NCI-H128 (cell line): Measurements from ENCODE around the gene MRPL19.

Experiments
- DNase-seq: peaks from one replicate; lab custom pipeline; 2025; ENCODE audit not compliant: unreplicated experiment; lab: John Stamatoyannopoulos, UW

MRPL19 gene

GRCh38 chr2:75616406-75616805, 30.2 kb upstream of the MRPL19 start:
- DNase-seq = no peak

DNA sequence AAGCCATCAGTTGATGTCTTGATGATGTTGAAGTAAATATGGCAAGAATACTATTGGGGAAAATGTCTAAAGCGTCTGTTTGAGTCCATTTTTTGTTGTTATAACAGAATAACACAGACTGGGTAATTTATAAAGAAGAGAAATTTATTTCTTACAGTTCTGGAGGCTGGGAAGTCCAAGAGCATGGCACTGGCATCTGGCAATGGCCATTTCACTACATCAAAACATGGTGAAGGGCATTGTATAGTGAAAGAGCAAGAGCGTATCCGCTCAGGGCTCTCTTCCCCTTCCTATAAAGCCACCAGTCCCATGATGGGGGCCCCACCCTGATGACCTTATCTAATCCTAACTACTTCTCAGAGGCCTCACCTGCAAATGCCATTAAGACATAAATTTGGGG, 29.6 kb upstream of the MRPL19 start:
- DNase-seq = no peak

- DNase-seq = no peak
These were observed 26.4 kb upstream of the MRPL19 start for GRCh38 chr2:75619956-75620740.

DNA sequence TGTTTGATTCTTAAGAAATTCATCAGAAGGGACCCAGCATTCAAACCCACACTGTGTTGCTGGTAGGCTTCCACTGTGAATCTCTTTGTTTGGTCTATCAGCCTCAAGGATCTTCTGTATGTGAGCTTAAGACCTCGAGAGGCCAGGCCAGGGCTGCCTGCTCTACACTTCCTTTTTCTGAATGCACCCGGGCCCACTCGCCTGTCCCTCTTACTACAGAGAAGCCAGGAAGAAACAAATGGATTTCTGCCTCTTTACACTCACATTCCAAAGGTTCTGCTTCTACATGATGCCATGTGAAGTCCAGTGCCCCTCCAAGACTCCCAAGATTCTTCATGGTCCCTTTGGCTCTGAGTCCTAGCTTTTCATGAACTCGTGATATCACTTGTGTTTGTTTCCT, 25.4 kb upstream of the MRPL19 start:
- DNase-seq = no peak

DNA sequence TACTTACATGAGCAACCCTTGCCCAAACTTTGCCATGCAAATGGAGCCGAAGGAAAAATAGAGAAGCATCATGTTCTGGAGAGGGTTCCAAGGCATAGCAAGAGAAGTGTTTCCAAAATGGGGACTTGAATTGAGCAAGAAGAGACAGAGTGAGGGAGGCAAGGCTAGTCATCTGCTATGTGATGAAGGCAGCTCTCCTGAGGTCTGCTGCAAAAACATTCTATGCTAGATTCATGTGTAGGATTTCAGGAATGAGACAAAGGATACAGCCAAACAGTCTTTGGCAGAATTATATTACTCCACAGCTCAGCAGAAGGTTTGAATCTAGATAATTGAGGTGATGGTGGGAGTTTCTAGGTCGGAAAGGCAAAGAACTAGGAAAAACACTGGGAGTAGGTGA, 24.1 kb upstream of the MRPL19 start:
- no peak for DNase-seq

- no peak for DNase-seq
These were observed 23.7 kb upstream of the MRPL19 start for GRCh38 chr2:75622929-75623328.

GRCh38 chr2:75627902-75628504, 18.6 kb upstream of the MRPL19 start:
- peak; percentile 23 for DNase-seq

DNA sequence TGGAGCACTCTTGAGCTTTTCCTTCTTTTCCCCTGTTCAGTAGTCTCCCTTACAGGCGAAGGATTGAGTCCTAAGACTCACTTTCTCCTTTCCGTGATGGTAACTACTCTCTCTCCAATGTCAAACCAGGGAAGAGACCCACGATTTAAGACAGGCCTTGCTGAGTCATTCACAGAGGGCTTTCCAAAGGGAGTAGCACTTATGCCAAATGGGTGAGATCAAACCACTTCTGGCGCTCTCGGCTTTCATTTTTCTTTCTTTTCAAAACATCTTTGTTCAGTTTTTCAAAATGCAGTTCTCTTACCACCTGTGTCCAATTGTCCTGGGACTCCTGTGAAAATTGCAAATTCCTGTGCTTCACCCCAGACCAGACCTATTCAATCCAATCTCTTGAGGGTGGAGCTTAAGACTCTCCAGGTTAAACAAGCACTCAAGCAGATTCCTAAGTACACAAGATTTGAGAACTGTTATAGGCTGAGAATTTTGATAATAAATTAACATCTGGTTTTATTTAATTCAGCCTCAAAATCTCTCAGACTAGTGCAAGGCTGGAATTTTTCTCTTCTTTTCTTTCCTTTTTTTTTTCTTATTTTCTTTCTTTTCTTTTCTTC, 14.4 kb upstream of the MRPL19 start:
- DNase-seq = no peak

- DNase-seq = no peak
These were observed 13.8 kb upstream of the MRPL19 start for GRCh38 chr2:75632813-75633212.

- DNase-seq = no peak
These were observed 13.0 kb upstream of the MRPL19 start for GRCh38 chr2:75633620-75634019.

DNA sequence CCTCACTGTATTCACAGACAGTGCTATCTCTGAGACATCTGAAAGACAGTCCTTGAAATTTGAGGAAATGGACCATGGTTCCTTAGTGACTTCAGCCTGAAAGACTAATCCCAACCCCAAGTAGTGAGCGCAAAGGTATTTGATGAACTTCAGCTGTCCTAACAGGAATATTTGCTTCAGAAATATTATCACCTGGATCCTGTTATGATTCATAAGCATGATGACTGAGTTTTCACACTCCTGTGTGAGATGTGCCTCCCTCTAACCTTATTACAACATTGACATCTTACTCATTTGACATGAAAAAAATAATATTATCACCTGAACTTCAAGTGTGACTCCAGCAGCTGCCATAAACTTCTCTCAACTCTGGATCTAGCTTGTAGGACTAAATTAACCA, 11.6 kb upstream of the MRPL19 start:
- DNase-seq = no peak

GRCh38 chr2:75637568-75637967, 9.0 kb upstream of the MRPL19 start:
- DNase-seq = no peak

DNA sequence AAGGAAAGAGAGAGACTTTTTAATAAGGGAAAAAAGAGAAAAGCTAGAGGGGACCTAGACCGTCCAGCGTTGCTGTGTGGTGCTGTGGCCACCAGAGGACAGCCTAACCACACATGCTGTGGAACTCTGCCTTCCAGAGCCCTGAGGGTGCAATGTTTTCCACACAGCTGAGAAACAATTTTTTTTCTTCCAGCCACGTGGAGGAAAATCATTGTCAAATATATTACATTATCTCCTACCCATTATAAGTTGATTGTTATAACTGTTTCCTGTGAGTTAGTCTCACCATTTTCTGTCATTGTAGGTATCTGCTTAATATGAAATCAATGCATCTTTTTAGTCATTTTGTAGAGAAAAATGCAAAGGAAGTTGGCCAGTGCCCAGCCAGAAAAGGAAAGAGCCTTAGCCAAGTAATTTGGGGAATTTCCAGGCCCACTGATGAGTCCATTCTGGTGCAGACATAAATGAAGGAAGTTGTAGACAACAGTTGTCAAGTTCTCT, 5.9 kb upstream of the MRPL19 start:
- DNase-seq = no peak

DNA sequence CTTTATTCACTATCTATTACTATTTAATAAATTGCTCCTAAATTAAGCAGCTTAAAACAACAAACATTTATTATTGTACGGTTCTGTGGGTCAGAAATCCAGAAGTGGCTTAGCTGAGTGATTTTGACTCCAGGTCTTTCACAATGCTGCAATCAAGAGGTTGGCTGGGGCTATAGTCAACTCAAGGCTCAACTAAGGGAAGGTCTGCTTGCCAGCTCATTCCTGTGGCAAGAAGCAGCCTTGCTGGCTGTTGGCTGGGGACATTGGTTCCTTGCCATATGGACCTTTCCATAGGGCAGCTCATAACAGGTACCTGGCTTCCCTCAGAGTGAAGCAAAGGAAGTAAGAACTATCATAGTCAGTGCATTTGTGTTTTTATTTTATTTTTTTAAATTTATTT, 5.0 kb upstream of the MRPL19 start:
- DNase-seq = no peak

DNA sequence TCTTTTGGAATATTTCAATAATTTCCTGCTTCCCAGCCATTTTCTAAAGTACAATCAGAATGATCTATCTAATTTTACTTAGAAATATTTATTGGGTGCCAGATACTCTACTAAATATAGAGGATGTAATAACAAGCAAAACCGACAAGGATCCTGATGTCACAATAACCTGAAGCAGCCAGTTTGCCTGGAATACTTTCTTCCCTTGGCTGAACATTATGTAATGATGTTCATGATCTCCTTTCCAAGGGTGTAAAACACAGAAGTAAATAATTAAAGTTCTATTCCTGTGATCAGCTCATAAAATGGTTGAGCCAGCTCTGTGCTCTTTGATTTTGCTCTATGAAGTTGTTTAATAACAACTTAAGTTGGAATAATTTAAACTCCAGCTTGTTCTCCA, 2.6 kb upstream of the MRPL19 start:
- DNase-seq = no peak

GRCh38 chr2:75645643-75646042, 940 bp upstream of the MRPL19 start:
- DNase-seq = no peak

- no peak for DNase-seq
These were observed 447 bp upstream of the MRPL19 start for GRCh38 chr2:75646090-75646582.

GRCh38 chr2:75647771-75648170, 1.2 kb downstream of the MRPL19 start:
- DNase-seq = no peak

GRCh38 chr2:75654012-75654411, 7.4 kb downstream of the MRPL19 start:
- no peak for DNase-seq

DNA sequence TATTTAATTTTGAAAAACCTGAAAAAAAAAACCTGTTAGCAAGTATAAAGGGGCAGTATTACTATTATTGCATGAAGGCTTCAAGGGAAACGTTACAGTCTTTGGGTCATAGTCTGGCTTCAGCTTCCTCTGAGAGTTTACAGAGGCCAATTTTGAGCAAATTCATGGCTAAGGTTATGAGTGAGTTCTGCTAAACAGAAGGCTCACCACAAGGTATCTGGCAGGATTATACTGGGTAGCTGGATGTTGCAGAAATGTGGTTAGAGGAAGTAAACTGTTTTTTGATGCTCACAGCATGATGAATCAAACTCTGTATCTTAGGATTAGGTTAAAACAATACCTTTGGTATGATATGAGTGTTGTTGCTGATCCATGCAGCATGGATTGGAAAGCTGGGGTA, 9.3 kb downstream of the MRPL19 start:
- no peak for DNase-seq

- no peak for DNase-seq
These were observed 10.0 kb downstream of the MRPL19 start for GRCh38 chr2:75656563-75656962.

- no peak for DNase-seq
These were observed 11.2 kb downstream of the MRPL19 start for GRCh38 chr2:75657798-75658197.
